NCI-H526 (cell line): Measurements from ENCODE around the gene SHC3.

Experiments
- DNase-seq, 2 experiments: peaks; one replicate each; lab custom pipeline; 2025; lab: John Stamatoyannopoulos, UW

The SHC3 gene

DNA sequence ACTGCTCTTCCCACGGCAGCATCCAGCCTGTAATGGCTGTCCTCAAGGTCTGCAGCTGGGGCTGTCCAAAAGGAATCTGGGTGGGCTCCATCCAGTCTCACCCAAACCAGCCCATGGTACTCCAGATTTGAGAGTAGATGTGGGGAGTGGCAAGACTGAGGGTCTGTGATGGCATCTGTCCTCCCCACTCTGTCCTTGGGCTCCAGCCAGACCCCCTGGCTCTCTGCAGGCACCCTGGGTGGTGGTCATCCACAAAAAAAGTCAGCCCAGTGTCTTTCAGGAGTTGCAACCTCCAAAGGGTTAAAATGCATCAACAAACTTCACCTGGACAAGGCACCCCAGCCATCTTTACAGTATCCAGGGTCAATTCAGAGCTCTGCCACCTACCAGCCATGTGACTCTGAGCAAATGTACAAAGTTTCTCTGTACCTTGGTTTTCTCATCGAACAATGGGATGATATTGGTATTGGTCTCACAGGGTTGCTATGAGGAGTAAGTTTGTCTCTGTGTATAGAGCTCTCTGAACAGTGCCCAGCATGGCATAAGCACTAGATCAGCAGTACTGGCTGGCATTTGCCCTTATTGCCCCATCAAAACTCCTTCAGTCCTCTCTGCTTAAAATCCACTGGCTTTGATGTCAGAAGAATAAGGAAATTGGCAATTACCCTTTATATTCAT lies 194.6 kb downstream of the SHC3 start:
- DNase-seq, result no peak

DNA sequence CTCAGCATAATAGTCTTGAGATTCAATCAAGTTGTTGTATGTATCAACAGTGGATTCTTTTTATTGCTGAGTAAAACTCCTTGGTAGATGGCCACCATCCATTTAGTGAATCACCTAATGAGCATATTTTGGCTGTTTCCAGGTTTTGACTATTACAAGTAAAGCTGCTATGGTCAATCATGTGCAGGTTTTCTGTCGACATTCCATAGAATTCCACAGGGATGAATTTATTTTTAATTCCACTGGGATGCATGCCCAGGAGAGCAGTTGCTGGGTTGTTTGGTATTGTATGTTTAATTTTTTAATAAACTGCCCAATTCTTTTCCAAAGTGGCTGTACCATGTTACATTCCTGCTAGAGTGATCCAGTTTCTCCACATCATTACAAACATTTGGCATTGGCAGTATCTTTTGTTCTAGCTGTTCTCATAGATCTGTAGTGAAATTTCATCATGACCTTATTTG lies 197.8 kb downstream of the SHC3 start:
- DNase-seq, result no peak

DNA sequence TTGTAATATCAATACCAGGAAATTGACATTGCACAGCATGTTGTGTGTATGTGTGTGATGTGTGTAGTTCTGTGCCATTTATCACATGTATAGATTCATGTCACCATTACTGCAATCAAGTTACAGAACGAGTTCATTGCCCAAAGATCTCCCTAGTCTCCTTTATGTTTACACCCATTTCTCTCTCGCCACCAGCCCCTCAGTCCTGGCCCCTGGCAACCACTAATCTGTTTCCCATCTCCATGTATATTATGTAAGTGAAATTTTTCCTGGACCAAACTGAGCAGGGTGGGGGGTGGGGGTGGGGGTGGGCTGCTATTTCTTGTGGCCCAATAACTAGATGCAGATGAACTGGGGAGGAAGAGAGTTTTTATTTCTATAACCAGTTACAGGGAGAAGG lies 198.8 kb downstream of the SHC3 start:
- DNase-seq, result no peak

DNA sequence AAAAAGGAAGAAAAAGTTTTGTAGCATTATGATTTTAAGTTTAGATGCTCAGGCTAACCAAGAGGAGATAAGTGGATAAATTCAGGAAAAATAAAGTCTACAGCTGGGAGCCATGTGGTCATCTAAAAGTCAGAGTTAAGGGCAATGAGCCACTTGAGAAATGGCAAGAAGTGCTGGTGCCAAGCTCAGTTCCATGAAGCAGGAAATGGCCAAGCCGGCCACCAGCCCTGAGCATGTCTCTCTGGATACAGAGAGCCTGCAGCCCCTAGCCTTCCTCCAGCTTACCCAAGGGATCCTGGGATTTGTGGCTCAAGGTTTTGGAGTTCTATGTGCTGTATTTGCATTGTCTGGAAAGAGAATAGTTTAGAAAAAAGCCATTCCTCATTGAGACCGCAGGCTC lies 199.6 kb downstream of the SHC3 start:
- DNase-seq, result no peak

DNA sequence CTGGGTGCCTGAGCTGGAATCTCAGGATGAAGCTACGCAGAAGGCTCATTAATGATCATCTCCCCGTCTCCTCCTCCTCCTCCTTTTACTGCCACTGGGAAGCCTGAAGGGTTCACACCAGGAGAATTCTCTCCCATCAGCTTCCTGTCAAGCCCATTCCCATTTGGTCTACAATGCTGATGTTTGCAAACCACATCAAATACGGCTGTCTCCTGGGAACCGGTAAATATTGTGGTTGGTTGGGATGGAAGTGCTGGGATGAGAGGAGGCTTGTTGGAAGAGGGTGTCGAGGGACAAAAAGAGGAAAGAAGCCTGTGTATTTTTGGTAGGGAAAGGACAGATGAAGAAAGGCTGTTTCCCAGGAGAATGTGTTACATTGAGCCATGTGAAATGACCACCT lies 200.6 kb downstream of the SHC3 start:
- no peak for DNase-seq

DNA sequence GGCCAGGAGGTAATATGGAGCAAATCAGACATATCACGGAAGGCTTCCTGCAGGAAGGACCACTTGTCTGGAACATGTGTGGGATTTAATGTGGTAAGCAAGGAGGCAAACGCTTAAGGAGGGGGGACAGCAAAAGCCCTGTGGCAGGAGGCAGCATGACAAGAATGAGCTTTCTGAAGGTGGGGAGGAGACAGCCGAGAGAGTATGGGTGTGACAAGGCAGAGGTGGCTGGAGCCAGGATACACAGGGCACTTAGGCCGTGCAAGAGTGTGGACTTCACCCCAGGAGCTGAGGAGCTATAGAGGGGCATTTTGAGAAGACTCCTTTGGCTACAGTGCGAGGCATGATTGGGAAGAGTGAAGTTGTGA lies 201.7 kb downstream of the SHC3 start:
- no peak for DNase-seq

DNA sequence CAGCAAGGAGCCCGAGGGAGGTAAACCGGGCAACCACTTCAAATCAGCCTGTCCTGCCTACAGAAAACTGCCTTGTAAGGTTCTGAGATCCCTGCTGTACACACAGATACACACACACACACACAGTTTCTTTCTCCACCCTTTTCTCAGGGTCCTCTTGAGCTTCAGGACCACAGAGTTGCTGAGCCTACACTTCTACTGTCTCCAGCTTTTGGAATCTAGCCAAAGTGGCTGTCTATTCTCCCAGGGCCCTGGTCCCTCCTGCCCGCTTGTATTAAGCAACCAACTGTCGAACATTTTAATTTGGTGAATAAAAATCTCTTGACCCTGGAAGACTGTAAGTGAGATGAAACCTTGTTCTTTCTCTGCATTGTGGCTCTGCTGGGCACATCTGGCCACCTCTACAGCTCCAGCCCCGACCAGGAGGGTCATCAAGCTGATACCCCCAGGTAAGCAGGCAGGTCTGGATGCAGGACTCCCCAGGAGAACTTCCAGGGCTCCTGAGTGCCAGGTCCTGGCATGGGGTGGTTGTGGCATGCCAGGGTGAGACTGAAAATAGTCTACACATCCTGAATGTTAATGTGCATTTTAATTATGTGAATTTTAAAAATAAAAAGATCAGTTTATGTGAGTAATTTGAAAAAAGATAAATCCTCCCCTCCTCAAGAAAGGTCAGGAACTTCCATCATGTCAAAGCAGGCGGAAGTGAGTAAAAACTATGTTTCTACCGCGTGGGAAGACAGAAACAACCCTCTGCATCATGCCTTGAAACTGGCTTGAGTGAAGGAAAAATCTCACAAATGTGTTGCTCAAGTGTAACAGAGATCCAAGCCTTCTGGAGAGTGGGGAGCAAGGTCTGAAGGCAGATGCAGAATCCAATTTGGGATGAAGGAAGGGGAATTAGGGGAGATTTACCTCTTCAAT lies 202.4 kb downstream of the SHC3 start:
- no peak for DNase-seq

DNA sequence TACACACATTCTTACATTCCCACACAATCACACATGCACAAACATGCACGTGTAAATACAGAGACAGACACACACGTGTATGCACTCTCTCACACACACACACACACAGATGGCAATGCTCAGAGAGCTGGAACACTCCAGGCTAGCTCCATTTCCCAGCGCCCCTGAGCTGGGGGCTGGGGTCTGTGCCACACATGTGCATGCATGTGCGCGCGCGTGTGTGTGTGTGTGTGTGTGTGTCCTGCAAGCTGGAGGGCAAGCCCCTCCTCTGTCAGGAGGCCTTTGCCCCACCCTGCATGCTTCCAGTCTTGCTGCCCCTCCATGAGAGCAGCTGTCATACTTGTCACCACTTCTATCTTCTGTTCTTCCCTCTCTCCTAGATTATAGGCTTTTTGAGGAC lies 204.0 kb downstream of the SHC3 start:
- no peak for DNase-seq

DNA sequence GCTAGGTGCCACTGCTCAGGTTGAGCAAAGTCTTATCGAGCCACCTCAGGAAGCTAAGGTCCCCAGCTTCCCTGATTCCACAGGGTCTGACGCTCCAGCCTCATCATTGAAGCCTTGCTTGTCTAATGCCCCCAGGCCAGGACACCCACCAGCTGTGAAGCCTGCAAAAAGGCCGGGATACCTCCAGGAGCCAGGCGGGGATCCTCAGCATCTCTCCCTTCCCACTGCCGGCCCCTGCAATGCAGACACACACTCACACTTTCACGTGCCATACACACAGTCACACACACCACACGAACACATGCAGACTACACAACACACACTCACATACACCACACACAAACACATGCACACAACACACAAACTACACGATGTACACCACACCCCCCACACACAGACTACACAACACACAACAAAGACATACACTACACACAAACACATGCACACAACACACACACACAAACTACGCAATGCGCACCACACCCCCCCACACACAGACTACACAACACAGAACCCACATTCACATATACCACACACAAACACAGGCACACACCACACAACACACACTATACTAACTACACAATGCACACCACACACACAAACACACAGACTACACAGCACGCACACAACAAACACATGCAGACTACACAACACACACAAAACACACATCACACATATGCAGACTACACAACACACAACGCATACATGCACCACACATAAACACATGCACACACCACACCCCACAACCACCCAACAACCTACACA lies 205.2 kb downstream of the SHC3 start:
- no peak for DNase-seq

DNA sequence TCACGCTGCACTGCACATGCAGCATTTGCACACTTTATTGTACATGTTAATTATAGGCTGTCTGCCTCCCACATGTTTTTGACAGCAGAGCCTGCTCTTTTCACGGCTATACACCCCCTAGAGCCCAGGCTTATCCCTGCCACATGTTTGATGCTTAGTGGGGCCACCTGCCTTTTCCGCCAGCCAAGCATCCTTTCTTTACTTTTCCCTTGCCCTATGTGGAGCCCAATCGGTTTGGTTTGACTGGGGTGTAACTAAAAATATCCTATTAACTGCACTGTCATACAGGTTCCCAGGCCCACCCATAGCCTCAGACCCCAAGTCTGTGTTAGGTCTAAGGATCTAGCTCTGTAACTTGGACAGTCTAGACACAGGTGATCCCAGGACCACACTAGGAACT lies 206.2 kb downstream of the SHC3 start:
- no peak for DNase-seq

DNA sequence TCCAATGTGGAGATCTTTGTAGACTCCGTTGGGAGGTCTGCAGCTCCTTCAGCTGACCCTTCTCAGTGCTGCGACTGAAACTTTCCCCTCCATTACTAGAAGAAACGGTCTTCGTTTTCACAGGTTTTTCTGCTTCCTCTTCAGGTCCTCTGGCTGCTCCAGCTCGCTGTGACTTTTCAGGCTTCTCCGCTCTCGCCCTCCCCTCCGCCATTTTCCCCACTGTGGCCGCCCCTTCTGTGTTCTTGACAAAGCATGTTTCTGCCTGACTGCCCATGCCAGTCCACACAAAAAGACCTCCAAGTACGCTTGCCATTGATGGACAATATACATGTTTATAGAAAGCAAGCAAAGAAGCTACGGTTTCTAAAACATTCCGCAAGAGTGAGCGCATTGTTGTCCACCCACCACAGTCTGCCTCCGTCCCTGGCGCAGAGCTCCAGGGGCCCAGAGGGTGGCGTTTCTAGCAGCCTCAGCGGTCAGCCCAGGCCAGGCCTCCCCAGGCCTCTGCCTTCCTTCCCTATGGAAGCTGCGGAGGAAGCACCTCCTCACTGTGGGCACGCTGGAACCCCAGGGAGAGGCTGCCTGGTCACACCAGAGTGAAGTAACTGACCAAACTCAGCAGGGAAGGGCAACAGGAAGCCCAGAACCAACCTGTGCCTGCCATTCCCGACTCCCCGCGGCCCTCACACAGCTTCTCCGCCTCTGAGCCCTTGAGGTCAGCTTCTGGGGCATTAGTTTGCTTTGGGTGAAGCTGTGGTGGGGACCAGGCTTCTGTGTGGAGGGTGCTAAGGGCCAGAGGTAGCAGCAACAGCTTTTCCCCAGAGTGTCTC lies 207.3 kb downstream of the SHC3 start:
- no peak for DNase-seq

DNA sequence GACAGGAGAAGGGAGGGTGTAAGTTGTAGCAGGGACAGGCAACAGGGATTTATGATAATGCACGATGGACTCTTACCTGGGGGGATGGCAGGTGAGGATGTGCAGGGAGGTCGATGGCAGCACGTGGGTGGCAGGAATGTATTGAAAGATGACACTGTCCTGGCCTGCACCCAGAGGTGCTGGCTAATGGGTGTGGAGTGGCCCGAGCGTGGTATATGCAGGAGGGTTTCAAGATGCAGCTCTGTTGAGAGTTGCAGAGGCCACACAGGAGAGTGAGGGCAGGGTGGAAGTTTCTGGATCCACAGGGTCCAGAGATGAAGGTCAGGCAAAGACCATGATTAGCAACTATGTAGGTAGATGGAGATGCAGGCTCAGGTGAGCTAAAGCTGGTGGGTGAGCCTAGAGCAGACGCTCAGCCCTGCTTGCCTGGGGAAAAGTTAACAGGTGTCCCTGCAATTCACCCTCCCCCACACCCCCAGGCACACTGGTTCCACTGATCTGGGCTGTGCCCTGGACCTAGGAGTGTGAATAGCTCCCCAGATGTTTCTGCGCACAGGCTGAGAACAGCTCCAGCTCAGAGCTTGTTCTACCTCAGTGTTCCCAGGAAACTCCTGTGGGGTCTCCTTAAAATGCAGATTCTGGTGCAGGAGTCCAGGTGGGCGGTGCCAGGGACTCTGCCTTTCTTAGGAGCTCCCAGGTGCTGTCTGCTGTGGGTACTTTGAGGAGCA lies 208.8 kb downstream of the SHC3 start:
- DNase-seq, result no peak

DNA sequence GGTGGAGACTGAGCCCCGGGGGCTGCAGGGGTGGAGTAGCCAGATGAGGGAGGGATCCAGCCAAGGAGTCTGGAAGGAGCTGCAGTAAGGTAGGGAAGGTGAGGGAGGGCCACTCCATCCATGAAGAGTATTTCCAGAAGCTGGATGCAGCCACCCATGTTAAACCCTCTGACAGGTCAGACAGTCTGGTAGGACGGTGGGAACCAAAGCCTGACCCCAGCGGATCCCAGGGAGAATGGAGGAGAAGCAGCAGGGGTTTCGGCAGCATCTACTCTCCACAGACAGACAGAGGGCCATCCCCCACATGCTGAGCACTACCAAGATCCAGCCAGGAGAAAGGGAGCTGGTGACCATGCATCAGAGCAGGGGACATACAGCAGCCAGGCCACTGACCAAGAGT lies 209.8 kb downstream of the SHC3 start:
- DNase-seq, result no peak

DNA sequence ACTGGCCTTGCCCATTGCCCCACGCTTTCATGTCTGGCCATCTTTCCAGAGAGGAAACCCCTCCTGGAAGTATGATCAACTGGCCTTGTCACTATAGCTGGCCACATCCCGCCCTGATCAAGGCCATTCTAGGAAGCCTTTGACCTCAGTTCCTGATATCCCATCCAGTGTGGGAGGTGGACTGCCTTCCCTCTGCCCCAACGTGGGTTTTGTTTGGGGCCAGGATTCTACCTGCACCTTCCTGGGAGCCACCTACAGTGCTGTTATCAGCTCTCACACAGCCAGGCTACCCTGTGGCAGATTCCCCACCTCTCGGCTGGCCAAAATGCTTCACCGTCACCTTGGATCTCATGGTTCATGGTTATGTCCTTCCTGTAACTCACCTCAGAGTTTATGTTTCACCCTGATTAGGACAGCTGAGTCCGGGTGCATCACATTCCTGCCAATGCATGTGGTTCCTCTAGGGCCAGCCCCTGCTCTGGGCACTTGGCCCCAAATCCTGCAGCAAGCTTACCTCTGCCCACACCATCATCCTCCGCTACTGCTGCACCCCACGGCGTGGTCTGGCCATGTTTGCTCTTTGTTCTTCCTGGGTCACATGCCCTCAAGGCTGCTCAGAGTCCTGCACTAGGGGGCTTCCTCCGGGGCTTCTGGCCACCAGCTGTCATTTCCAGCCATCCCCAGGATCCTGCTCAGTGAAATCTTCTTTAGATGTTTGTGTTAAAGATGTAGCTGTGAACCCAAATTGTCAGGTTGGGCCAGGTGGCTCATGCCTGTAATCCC lies 211.5 kb downstream of the SHC3 start:
- DNase-seq, result no peak

DNA sequence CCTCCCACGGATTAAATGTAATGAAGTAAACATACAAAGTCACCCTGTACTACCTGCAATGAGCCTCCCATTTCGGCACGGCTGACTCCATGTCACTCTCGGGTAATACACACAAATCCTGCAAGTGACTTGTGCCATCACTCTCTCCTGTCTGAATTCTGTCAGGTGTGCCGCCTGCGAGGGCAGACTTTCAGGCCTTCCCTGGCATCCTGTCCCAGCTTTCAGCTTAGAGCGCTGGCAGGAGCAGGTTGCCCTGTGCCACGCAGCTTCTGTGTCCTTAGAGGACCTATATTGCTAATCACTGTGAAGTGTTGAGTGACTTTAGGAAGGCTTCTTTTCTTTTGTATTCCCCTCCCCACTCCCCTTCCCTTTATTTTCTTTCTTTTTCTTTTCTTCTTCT lies 213.1 kb downstream of the SHC3 start:
- no peak for DNase-seq

DNA sequence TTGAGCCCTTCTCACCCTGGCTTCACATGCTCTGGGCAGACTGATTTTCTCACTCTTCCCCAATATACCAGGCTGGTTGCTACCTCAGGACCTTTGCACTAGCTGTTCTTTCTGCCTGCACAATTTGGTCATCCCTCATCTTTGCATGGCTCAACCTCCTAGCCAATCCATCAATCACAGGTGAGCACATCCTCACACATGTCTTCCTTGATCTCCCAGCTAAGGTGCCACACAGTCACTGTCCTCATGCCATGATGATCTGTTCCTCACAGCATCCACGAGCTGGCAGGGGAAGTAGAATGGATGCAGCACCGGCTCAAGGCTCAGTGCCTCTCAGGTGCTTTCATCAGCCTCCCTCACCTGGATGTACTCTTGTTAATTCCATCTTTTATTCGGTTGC lies 218.0 kb downstream of the SHC3 start:
- no peak for DNase-seq

DNA sequence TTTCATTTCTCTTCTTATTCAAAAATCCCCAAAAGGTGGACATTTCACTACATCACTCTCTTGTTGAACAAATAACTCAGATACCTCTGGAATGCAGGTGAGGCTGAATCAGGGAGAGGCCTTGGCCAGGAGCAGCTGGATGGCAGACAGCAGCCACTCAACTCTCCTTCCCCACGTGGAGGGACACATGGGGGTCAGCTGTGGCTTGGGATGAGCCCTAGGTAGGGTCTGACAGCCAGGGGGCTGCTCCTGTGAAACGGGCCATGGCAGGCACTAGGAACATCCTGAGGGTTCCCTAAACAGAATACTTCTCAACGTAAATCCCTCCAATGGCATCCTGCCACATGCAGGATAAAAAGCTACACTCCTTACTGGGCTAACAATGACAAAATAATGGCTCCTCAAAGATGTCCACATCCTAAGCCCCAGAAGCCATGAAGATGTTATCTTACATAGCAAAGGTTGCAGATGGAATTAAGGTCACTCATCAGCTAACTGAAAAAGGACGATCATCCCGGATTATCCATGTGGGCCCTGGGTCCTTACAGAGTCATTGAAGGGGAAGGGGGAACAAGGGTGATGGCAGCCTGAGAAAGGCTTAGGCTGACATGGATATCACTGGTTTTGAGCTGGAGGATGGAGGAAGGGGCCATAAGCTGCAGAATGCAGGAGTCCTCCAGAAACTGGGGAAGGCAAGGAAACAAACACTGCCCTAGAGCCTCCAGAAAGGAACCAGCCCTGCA lies 218.7 kb downstream of the SHC3 start:
- no peak for DNase-seq

DNA sequence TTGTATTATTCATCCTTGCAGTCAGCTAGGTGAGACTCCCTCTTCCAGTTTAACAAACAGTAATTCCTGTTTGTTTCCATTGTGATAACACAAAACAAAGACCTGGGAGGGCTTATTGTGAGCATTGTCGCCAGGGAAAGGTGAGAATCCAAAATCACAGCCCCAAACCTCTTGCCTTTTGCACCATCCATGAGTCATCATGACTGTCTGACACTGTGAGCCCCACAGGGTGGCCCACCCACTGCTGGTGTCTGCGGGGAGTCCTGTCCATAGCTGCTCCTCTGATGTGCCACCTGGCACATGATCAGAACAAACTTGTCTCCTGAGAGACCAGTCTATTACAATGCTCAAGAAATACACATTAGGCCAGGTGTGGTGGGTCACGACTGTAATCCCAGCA lies 221.1 kb downstream of the SHC3 start:
- DNase-seq, result no peak
